Measurements from ENCODE around the gene GUCA1A. TPM values are rescaled to one million over a fixed set of nuclear protein-coding genes. Genes with fewer than 3 reads are reported as not detected.

GUCA1A gene
- total and polyA plus RNA-seq, 2 of the 4 experiments (the other 2 are of a cell fraction): 0.18 to 0.32 TPM

GRCh38 chr6:42152024-42152423 is 21.1 kb upstream of the GUCA1A start:
- H3K4me1 ChIP-seq (ENCODE audit: control insufficient read depth, insufficient read depth, low read length): no peaks in the 10 kb centered on the region
- no peak overlapping the region for H3K27ac ChIP-seq (ENCODE audit: insufficient read depth, low read length)
- H3K36me3 ChIP-seq (ENCODE audit: control insufficient read depth, insufficient read depth, low read length): no peaks in the 10 kb centered on the region
- in situ Hi-C loops (cut with MboI; ENCODE audit: low sequenced_read_pairs) (no loop called here), dilution Hi-C loops (cut with HindIII; ENCODE audit: low sequenced_read_pairs, unreplicated experiment) (no loop called here), intact Hi-C loops (cut with micrococcal nuclease) (no loop called here)
- H2AK5ac ChIP-seq (ENCODE audit: low read depth, low read length): no peak overlapping the region
- no peak overlapping the region for H3K4ac ChIP-seq (ENCODE audit: low read depth, low read length)
- H3K27me3 ChIP-seq (ENCODE audit: control insufficient read depth, insufficient read depth, low read length): peaks cover 7% of the 10 kb centered on the region
- no peak overlapping the region for H3K23ac ChIP-seq (ENCODE audit: low read depth, low read length)
- H3K9ac ChIP-seq (ENCODE audit: low read depth, low read length): no peak overlapping the region
- H4K8ac ChIP-seq (ENCODE audit: low read depth in 2 of 2, low read length in 2 of 2): no peak overlapping the region
- no peak overlapping the region for H2BK15ac ChIP-seq (ENCODE audit: low read depth, low read length)
- no peak overlapping the region for H2BK5ac ChIP-seq (ENCODE audit: low read depth, low read length, poor library complexity, severe bottlenecking)
- H2AFZ ChIP-seq (replicated peaks; ENCODE audit: low read length, poor library complexity): no peak overlapping the region
- no peaks in the 10 kb centered on the region for H3K9me3 ChIP-seq (ENCODE audit: control insufficient read depth, insufficient read depth, low read length)
- no peak overlapping the region for H2BK120ac ChIP-seq (ENCODE audit: low read depth, low read length)
- H3K4me3 ChIP-seq (ENCODE audit: insufficient read depth, low read depth, low read length): no peak overlapping the region
- H2AK9ac ChIP-seq (replicated peaks; ENCODE audit: low read depth, low read length, poor library complexity): no peak overlapping the region
- H3K56ac ChIP-seq (ENCODE audit: extremely low read depth, insufficient read depth, low read length): no peak overlapping the region
- BruUV-seq (replicated peaks): no TSS peak
- no peaks in the 10 kb centered on the region for H4K20me1 ChIP-seq (ENCODE audit: insufficient read depth, low read length)
- no peak for ATAC-seq (ENCODE audit: low read depth)
- TF ChIP-seq CHD1 (IDR thresholded peaks at IDR 0.05; ENCODE audit: low read depth, low read length) (no peak), ELK1 (IDR thresholded peaks at IDR 0.05; ENCODE audit: borderline replicate concordance, low read depth, low read length) (no peak), MAFK (IDR thresholded peaks at IDR 0.05; ENCODE audit: low read depth, low read length) (no peak), CEBPB (IDR thresholded peaks at IDR 0.05; ENCODE audit: low read depth, low read length) (no peak), CTCF (conservative IDR thresholded peaks at IDR 0.05; ENCODE audit: low read depth, low read length) (no peak), NFE2L2 (IDR thresholded peaks at IDR 0.05; ENCODE audit: low read depth, low read length) (no peak), BHLHE40 (IDR thresholded peaks at IDR 0.05; ENCODE audit: low read depth, low read length) (no peak), MAZ (IDR thresholded peaks at IDR 0.05; ENCODE audit: borderline replicate concordance, low read depth, low read length) (no peak), POLR2A (IDR thresholded peaks at IDR 0.05; ENCODE audit: low read depth, low read length) (no peak), RCOR1 (IDR thresholded peaks at IDR 0.05; ENCODE audit: insufficient replicate concordance, low read length) (no peak), SMC3 (IDR thresholded peaks at IDR 0.05; ENCODE audit: low read depth, low read length) (no peak), RAD21 (IDR thresholded peaks at IDR 0.05; ENCODE audit: low read length) (no peak), FOS (IDR thresholded peaks at IDR 0.05; ENCODE audit: low read depth, low read length) (no peak), USF2 (IDR thresholded peaks at IDR 0.05; ENCODE audit: low read depth, low read length) (no peak), RFX5 (IDR thresholded peaks at IDR 0.05; ENCODE audit: low read depth, low read length) (no peak), MXI1 (IDR thresholded peaks at IDR 0.05; ENCODE audit: borderline replicate concordance, low read depth, low read length) (no peak)
- CTCF ChIA-PET: no interaction called here
- H3K79me1 ChIP-seq (ENCODE audit: low read depth in 1 of 2, low read length in 2 of 2): no peaks in the 10 kb centered on the region
- H4K5ac ChIP-seq (ENCODE audit: low read depth, low read length): no peak overlapping the region
- H3K4me2 ChIP-seq (ENCODE audit: low read depth, low read length): no peak overlapping the region
- no peak overlapping the region for H3K18ac ChIP-seq (ENCODE audit: low read depth, low read length)
- H4K91ac ChIP-seq (ENCODE audit: insufficient read depth, low read depth, low read length): no peak overlapping the region
- POLR2A ChIA-PET (ENCODE audit: unreplicated experiment): no interaction called here
- DNase-seq: no peak
- H3K9me1 ChIP-seq (ENCODE audit: insufficient read depth, low read length): peaks cover 3% of the 10 kb centered on the region; the same call in 1 of the 2 replicates
- H3K14ac ChIP-seq (replicated peaks; ENCODE audit: low read depth, low read length): no peak overlapping the region
- WGBS, 2 experiments (ENCODE audit: extremely low coverage in 2 of 2, insufficient read length in 1 of 2): no CpG with 5 or more reads among the region's 8 CpGs
- no peak overlapping the region for H2BK20ac ChIP-seq (ENCODE audit: low read depth, low read length)

Measured in IMR-90 (cell line).